Kidney capillary endothelial cell (primary cell): Measurements from ENCODE around the gene MAP3K12.
"Not testable (repeated sequence)": the region's sequence is repeated elsewhere in the genome, so short reads cannot be mapped to it uniquely, and the experiment has no call there.

Experiments used
- DNase-seq: peaks from one replicate; pipeline ENCODE4 v3.0.0-alpha.2; 2018; ENCODE audit warnings: low spot score

Gene MAP3K12

GRCh38 chr12:53492830-53493609 is 6.2 kb downstream of the MAP3K12 start:
- DNase-seq: peak; percentile 83

- no peak for DNase-seq
Measured at GRCh38 chr12:53492188-53492587, 7.1 kb downstream of the MAP3K12 start.

- DNase-seq: no peak
Measured at GRCh38 chr12:53489242-53489864, 9.9 kb downstream of the MAP3K12 start.

- no peak for DNase-seq
Measured at GRCh38 chr12:53486736-53487487, 12.3 kb downstream of the MAP3K12 start.

GRCh38 chr12:53485955-53486735 is 13.1 kb downstream of the MAP3K12 start:
- no peak for DNase-seq

- DNase-seq: no peak
Measured at GRCh38 chr12:53484686-53485575, 14.3 kb downstream of the MAP3K12 start.

- DNase-seq: no peak
Measured at GRCh38 chr12:53483979-53484377, 15.3 kb downstream of the MAP3K12 start.

- DNase-seq: no peak
Measured at GRCh38 chr12:53483225-53483978, 15.9 kb downstream of the MAP3K12 start.

GRCh38 chr12:53482626-53483168 is 16.6 kb downstream of the MAP3K12 start:
- no peak for DNase-seq

- DNase-seq: no peak
Measured at GRCh38 chr12:53481939-53482586, 17.2 kb downstream of the MAP3K12 start.

- DNase-seq: not testable (repeated sequence)
Measured at GRCh38 chr12:53481458-53481857, 17.8 kb downstream of the MAP3K12 start.

GRCh38 chr12:53480491-53481442 is 18.5 kb downstream of the MAP3K12 start:
- no peak for DNase-seq

- DNase-seq: no peak
Measured at GRCh38 chr12:53479331-53479730, 19.9 kb downstream of the MAP3K12 start.

- no peak for DNase-seq
Measured at GRCh38 chr12:53478865-53479264, 20.4 kb downstream of the MAP3K12 start.

- no peak for DNase-seq
Measured at GRCh38 chr12:53476769-53477209, 22.5 kb downstream of the MAP3K12 start.

- DNase-seq: no peak
Measured at GRCh38 chr12:53474819-53475218, 24.4 kb downstream of the MAP3K12 start.

GRCh38 chr12:53474077-53474476 is 25.2 kb downstream of the MAP3K12 start:
- DNase-seq: no peak

GRCh38 chr12:53472056-53472582 is 27.1 kb downstream of the MAP3K12 start:
- DNase-seq: no peak
